ENCODE data around the gene MDP1.
"Not testable (repeated sequence)": the region's sequence is repeated elsewhere in the genome, so short reads cannot be mapped to it uniquely, and the experiment has no call there.

The MDP1 gene

GRCh38 chr14:24212924-24213865 lies 2.7 kb downstream of the MDP1 start, which contains the start of gene CHMP4A:
Gene CHMP4A, minus strand, starts transcription at chr14:24213488. Its CDS starts 49 bp downstream, at chr14:24213439.
- peak within 1 kb of the TSS; percentile 85 for H3K4me3 ChIP-seq (ENCODE audit: low read depth, low read length)
- TF ChIP-seq CTCF (IDR thresholded peaks at IDR 0.05; ENCODE audit: low read depth, low read length): 0 out of 2 replicates have a peak, but pooled peaks have one; percentile 18

GRCh38 chr14:24211311-24211710 lies 4.6 kb downstream of the MDP1 start:
- no peak overlapping the region for H3K4me3 ChIP-seq (ENCODE audit: low read depth, low read length)
- TF ChIP-seq CTCF (IDR thresholded peaks at IDR 0.05; ENCODE audit: low read depth, low read length): no peak

GRCh38 chr14:24207625-24208024 lies 8.2 kb downstream of the MDP1 start:
- H3K4me3 ChIP-seq (ENCODE audit: low read depth, low read length): no peak overlapping the region
- no peak for TF ChIP-seq CTCF (IDR thresholded peaks at IDR 0.05; ENCODE audit: low read depth, low read length)

- TF ChIP-seq CTCF (IDR thresholded peaks at IDR 0.05; ENCODE audit: low read depth, low read length): no peak
Measured at GRCh38 chr14:24207104-24207551, 8.7 kb downstream of the MDP1 start.

GRCh38 chr14:24206260-24207103 lies 9.4 kb downstream of the MDP1 start:
- no peak for TF ChIP-seq CTCF (IDR thresholded peaks at IDR 0.05; ENCODE audit: low read depth, low read length)
- no peak overlapping the region for H3K4me3 ChIP-seq (ENCODE audit: low read depth, low read length)

More at GRCh38 chr14:24207104-24207551, 8.7 kb downstream of the MDP1 start:
- H3K4me3 ChIP-seq (ENCODE audit: low read depth, low read length): no peak overlapping the region

GRCh38 chr14:24204163-24205146 lies 11.4 kb downstream of the MDP1 start:
- H3K4me3 ChIP-seq (ENCODE audit: low read depth, low read length): no peak overlapping the region
- TF ChIP-seq CTCF (IDR thresholded peaks at IDR 0.05; ENCODE audit: low read depth, low read length): no peak

- not testable (repeated sequence) for H3K4me3 ChIP-seq (ENCODE audit: low read depth, low read length)
Measured at GRCh38 chr14:24203249-24203886, 12.5 kb downstream of the MDP1 start.

GRCh38 chr14:24202538-24202937 lies 13.3 kb downstream of the MDP1 start:
- not testable (repeated sequence) for H3K4me3 ChIP-seq (ENCODE audit: low read depth, low read length)

Measured in WI38 (cell line).